H54 (cell line): ENCODE results near the gene EIF2AK2.
A peak's percentile ranks its signal among the peaks of the same experiment; 100 is the strongest.
"Not testable (repeated sequence)": the region's sequence is repeated elsewhere in the genome, so short reads cannot be mapped to it uniquely, and the experiment has no call there.

Source experiments
- DNase-seq: peaks from one replicate; pipeline ENCODE4 v3.0.0; 2011; ENCODE audit warnings: low spot score, mixed read lengths; ENCODE audit not compliant: insufficient read length
- FAIRE-seq: peaks from 3 replicates; lab custom pipeline; 2011; peaks lifted over from hg19 to GRCh38; lab: Jason Lieb, UNC
- POLR2A ChIP-seq: IDR thresholded peaks from 2 replicates; pipeline ENCODE4 v1.6.1; 2011; ENCODE audit warnings: low read depth, mild to moderate bottlenecking, low read length

Gene EIF2AK2

GRCh38 chr2:37156857-37157714, at the start of gene EIF2AK2:
TSS of gene EIF2AK2 (minus strand) at chr2:37156980. CDS start at chr2:37147806, 9,174 bp downstream.
- FAIRE-seq, result no peak

GRCh38 chr2:37205689-37206341, 49.0 kb upstream of the EIF2AK2 start:
- DNase-seq, result no peak
- peak; percentile 48 for FAIRE-seq
- TF ChIP-seq POLR2A, result no peak

More at GRCh38 chr2:37156857-37157714, at the start of gene EIF2AK2:
- 0 out of 2 replicates have a peak, but pooled peaks have one; percentile 3 for TF ChIP-seq POLR2A
- peak; percentile 92 for DNase-seq

GRCh38 chr2:37205071-37205661, 48.4 kb upstream of the EIF2AK2 start:
- not testable (repeated sequence) for FAIRE-seq

GRCh38 chr2:37203708-37204107, 46.9 kb upstream of the EIF2AK2 start:
- FAIRE-seq (peak; percentile 6), DNase-seq (no peak)
- TF ChIP-seq POLR2A, result no peak

More at GRCh38 chr2:37205071-37205661, 48.4 kb upstream of the EIF2AK2 start:
- DNase-seq, result not testable (repeated sequence)

- no peak for TF ChIP-seq POLR2A
- FAIRE-seq (no peak), DNase-seq (no peak)
Measured at GRCh38 chr2:37201766-37202165, 45.0 kb upstream of the EIF2AK2 start.

GRCh38 chr2:37201208-37201607, 44.4 kb upstream of the EIF2AK2 start:
- FAIRE-seq, result no peak
- DNase-seq, result no peak
- no peak for TF ChIP-seq POLR2A

- DNase-seq (no peak), FAIRE-seq (no peak)
- TF ChIP-seq POLR2A, result no peak
Measured at GRCh38 chr2:37198681-37199065, 41.9 kb upstream of the EIF2AK2 start.

- peak; percentile 56 for DNase-seq
- peak; percentile 84 for TF ChIP-seq POLR2A
- peak; percentile 68 for FAIRE-seq
Measured at GRCh38 chr2:37196320-37197195, 39.8 kb upstream of the EIF2AK2 start, which contains the start of gene CEBPZOS. TSS of gene CEBPZOS (plus strand) at chr2:37196496. CDS start at chr2:37199705, 3,209 bp downstream.

- not testable (repeated sequence) for FAIRE-seq, DNase-seq
Measured at GRCh38 chr2:37195862-37196319, 39.1 kb upstream of the EIF2AK2 start.

GRCh38 chr2:37192551-37192950, 35.8 kb upstream of the EIF2AK2 start:
- no peak for FAIRE-seq
- no peak for DNase-seq
- TF ChIP-seq POLR2A, result no peak

- FAIRE-seq, result no peak
- DNase-seq, result no peak
- TF ChIP-seq POLR2A, result no peak
Measured at GRCh38 chr2:37191747-37192146, 35.0 kb upstream of the EIF2AK2 start.

GRCh38 chr2:37191253-37191652, 34.5 kb upstream of the EIF2AK2 start:
- no peak for TF ChIP-seq POLR2A
- FAIRE-seq (no peak), DNase-seq (no peak)

- no peak for DNase-seq
- FAIRE-seq, result no peak
- no peak for TF ChIP-seq POLR2A
Measured at GRCh38 chr2:37190290-37190689, 33.5 kb upstream of the EIF2AK2 start.
